Left ventricle myocardium superior (tissue), 1 donor: ENCODE measurements around the gene CACUL1. TPM values are rescaled to one million over a fixed set of nuclear protein-coding genes. Genes with fewer than 3 reads are reported as not detected.
A peak's percentile ranks its signal among the peaks of the same experiment; 100 is the strongest.
"Not testable (repeated sequence)": the region's sequence is repeated elsewhere in the genome, so short reads cannot be mapped to it uniquely, and the experiment has no call there.

Experiments
- ATAC-seq: fragments of 200-7000 bp; cut with Tn5 transposase; one replicate; pipeline ENCODE4 v1.9.1; 2020; ENCODE audit warnings: mild to moderate bottlenecking, moderate library complexity
- DNase-seq: peaks from one replicate; pipeline ENCODE4 v3.0.0-alpha.2; 2020
- intact Hi-C: fragments of 100-400 bp; cut with micrococcal nuclease; formaldehyde crosslinking; loops from one replicate; pipeline ENCODE4 v1.11.0; 2022
- total RNA-seq: library from RNA; stranded (reverse); fragmentation: NEBNext Ultra II Directional; extraction: Animal tissue kit (Norgen Biotek cat#: 25700); gene quantifications from one replicate; pipeline ENCODE4 v1.2.1, GENCODE V29; 2021
- donor health status: DM: no; HTN: yes; CAD: no; lungs with severe emphysema.

Gene CACUL1
- total RNA-seq, 1 donor from 2014 or later, result 28.5 TPM

GRCh38 chr10:118666350-118666749 is 88.4 kb downstream of the CACUL1 start:
- ATAC-seq (no peak), DNase-seq (no peak)
- intact Hi-C loops, result no loop called here

GRCh38 chr10:118664321-118664720 is 90.4 kb downstream of the CACUL1 start:
- intact Hi-C loops, result no loop called here
- DNase-seq, result no peak
- no peak for ATAC-seq

- intact Hi-C loops, result no loop called here
- ATAC-seq, result no peak
- DNase-seq, result no peak
These were observed 91.6 kb downstream of the CACUL1 start for GRCh38 chr10:118663176-118663575.

GRCh38 chr10:118662228-118663035 is 92.3 kb downstream of the CACUL1 start:
- intact Hi-C loops, result no loop called here

GRCh38 chr10:118658762-118659161 is 96.0 kb downstream of the CACUL1 start:
- intact Hi-C loops, result no loop called here
- no peak for ATAC-seq
- no peak for DNase-seq

More at GRCh38 chr10:118662228-118663035, 92.3 kb downstream of the CACUL1 start:
- no peak for DNase-seq
- no peak for ATAC-seq

GRCh38 chr10:118658168-118658567 is 96.6 kb downstream of the CACUL1 start:
- intact Hi-C loops, ATAC-seq, DNase-seq: not testable (repeated sequence)

- DNase-seq, intact Hi-C loops: not testable (repeated sequence)
- ATAC-seq, result peak; percentile 51
These were observed 109.5 kb downstream of the CACUL1 start for GRCh38 chr10:118645294-118645693.

GRCh38 chr10:118642228-118642627 is 112.5 kb downstream of the CACUL1 start:
- intact Hi-C loops, result no loop called here
- ATAC-seq (no peak), DNase-seq (no peak)

GRCh38 chr10:118638680-118639079 is 116.1 kb downstream of the CACUL1 start:
- intact Hi-C loops, result no loop called here
- ATAC-seq, result no peak
- DNase-seq, result no peak

- DNase-seq (no peak), ATAC-seq (no peak)
- intact Hi-C loops, result no loop called here
These were observed 118.9 kb downstream of the CACUL1 start for GRCh38 chr10:118635674-118636402.

GRCh38 chr10:118633786-118634185 is 121.0 kb downstream of the CACUL1 start:
- intact Hi-C loops, result no loop called here
- ATAC-seq, result no peak
- DNase-seq, result no peak

GRCh38 chr10:118629211-118629610 is 125.6 kb downstream of the CACUL1 start:
- DNase-seq, result no peak
- intact Hi-C loops, result no loop called here
- ATAC-seq, result no peak

GRCh38 chr10:118628397-118628796 is 126.4 kb downstream of the CACUL1 start:
- no peak for DNase-seq
- intact Hi-C loops, result no loop called here
- ATAC-seq, result no peak

- DNase-seq (no peak), ATAC-seq (no peak)
- intact Hi-C loops, result no loop called here
These were observed 127.8 kb downstream of the CACUL1 start for GRCh38 chr10:118626953-118627352.

Other genes with a start within 250 kb of the CACUL1 start
- gene PRLHR, start 159.3 kb downstream of the CACUL1 start, total RNA-seq, result not detected